ENCODE results near the gene FRY. TPM values are rescaled to one million over a fixed set of nuclear protein-coding genes. Genes with fewer than 3 reads are reported as not detected.

The FRY gene
- total and polyA plus RNA-seq, 10 of the 15 experiments (the other 5 are each of a cell fraction or from before 2014, with no cell fraction given) = 0.18 to 1.4 (median 0.30) TPM

GRCh38 chr13:32059511-32059984, 28.0 kb downstream of the FRY start:
- FAIRE-seq = no peak

GRCh38 chr13:32060401-32060878, 28.9 kb downstream of the FRY start:
- H3K79me2 ChIP-seq (ENCODE audit: control insufficient read depth, insufficient read depth, low read length) = no peaks in the 10 kb centered on the region
- CTCF ChIA-PET = interaction anchor here (0.6 kb wide), 2 partner anchors 114 to 350 kb away, joined by 4 read pairs; no protein-coding TSS in a partner anchor
- no peaks in the 10 kb centered on the region for H3K36me3 ChIP-seq (ENCODE audit: control insufficient read depth in 2 of 2, insufficient read depth in 2 of 2, low read length in 1 of 2)
- intact Hi-C loops (cut with micrococcal nuclease; ENCODE audit: unreplicated experiment) (no loop called here), in situ Hi-C loops (cut with MboI) (no loop called here)
- DNase-seq (ENCODE audit: low read depth, low spot score) (no peak), FAIRE-seq (no peak), ATAC-seq (no peak; the same call in 2 of the 3 replicates)
- H3K27me3 ChIP-seq (replicated peaks in 1 of 2; ENCODE audit: control insufficient read depth in 2 of 2, insufficient read depth in 2 of 2, low read length in 1 of 2) = no peaks in the 10 kb centered on the region
- H3K4me2 ChIP-seq (ENCODE audit: control insufficient read depth, insufficient read depth) = no peak overlapping the region
- RAD21 ChIA-PET (ENCODE audit: unreplicated experiment) = no interaction called here
- no TSS peak for BruUV-seq (replicated peaks)
- SMC1A ChIA-PET (ENCODE audit: uncharacterized antibody, unreplicated experiment) = interaction anchor here (1.2 to 1.3 kb wide), 2 partner anchors 37 to 151 kb away, joined by 3 read pairs; no protein-coding TSS in a partner anchor
- no peak overlapping the region for H3K4me3 ChIP-seq
- H3K9me3 ChIP-seq (replicated peaks; ENCODE audit: control insufficient read depth, insufficient read depth, low read length) = no peaks in the 10 kb centered on the region
- no peaks in the 10 kb centered on the region for H4K20me1 ChIP-seq (ENCODE audit: control insufficient read depth, insufficient read depth)
- 68% methylated on average over 5 of the region's 5 CpGs for WGBS (ENCODE audit: insufficient coverage, insufficient replicate concordance, low lambda C conversion rate, missing lambda C conversion rate)
- POLR2A ChIA-PET = no interaction called here
- H3K4me1 ChIP-seq (ENCODE audit: control insufficient read depth, insufficient read depth, low read length) = no peaks in the 10 kb centered on the region
- no peak overlapping the region for H3K9ac ChIP-seq (ENCODE audit: control insufficient read depth, insufficient read depth, low read length)
- no peak overlapping the region for H3K27ac ChIP-seq (ENCODE audit: control insufficient read depth, insufficient read depth)
- TF ChIP-seq ATF2 (IDR thresholded peaks at IDR 0.05; ENCODE audit: low read length) = no peak
- no peak for TF ChIP-seq EZH2 (IDR thresholded peaks at IDR 0.05; ENCODE audit: borderline replicate concordance, control insufficient read depth, low read depth, low read length)
- TF ChIP-seq CTCF (IDR thresholded peaks at IDR 0.05 in 2 of 3, conservative IDR thresholded peaks at IDR 0.05 in 1 of 3; ENCODE audit: control insufficient read depth in 2 of 3, extremely low read depth in 1 of 3, insufficient read depth in 1 of 3, low read depth in 3 of 3, low read length in 3 of 3) = no peak
- no peak for TF ChIP-seq IKZF1 (conservative IDR thresholded peaks at IDR 0.05)
- no peak for TF ChIP-seq STAT3 (IDR thresholded peaks at IDR 0.05; ENCODE audit: low read depth, low read length)
- no peak for TF ChIP-seq ZNF24 (IDR thresholded peaks at IDR 0.05)
- no peak for TF ChIP-seq IKZF2 (IDR thresholded peaks at IDR 0.05)
- TF ChIP-seq RFX5 (IDR thresholded peaks at IDR 0.05; ENCODE audit: low read depth, low read length) = no peak
- no peak overlapping the region for H2AFZ ChIP-seq (ENCODE audit: control insufficient read depth, low read depth, low read length)

More at GRCh38 chr13:32059511-32059984, 28.0 kb downstream of the FRY start:
- no peak for ATAC-seq
- Histone ChIP-seq H3K27me3 (replicated peaks in 1 of 2; ENCODE audit: control insufficient read depth in 2 of 2, insufficient read depth in 2 of 2, low read length in 1 of 2) (no peaks in the 10 kb centered on the region), H3K4me2 (ENCODE audit: control insufficient read depth, insufficient read depth) (no peak overlapping the region), H2AFZ (ENCODE audit: control insufficient read depth, low read depth, low read length) (no peak overlapping the region), H3K79me2 (ENCODE audit: control insufficient read depth, insufficient read depth, low read length) (no peaks in the 10 kb centered on the region), H3K4me1 (ENCODE audit: control insufficient read depth, insufficient read depth, low read length) (no peaks in the 10 kb centered on the region), H3K27ac (ENCODE audit: control insufficient read depth, insufficient read depth) (no peak overlapping the region), H3K9me3 (replicated peaks; ENCODE audit: control insufficient read depth, insufficient read depth, low read length) (no peaks in the 10 kb centered on the region), H3K4me3 (no peak overlapping the region), H3K9ac (ENCODE audit: control insufficient read depth, insufficient read depth, low read length) (no peak overlapping the region), H3K36me3 (ENCODE audit: control insufficient read depth in 2 of 2, insufficient read depth in 2 of 2, low read length in 1 of 2) (no peaks in the 10 kb centered on the region), H4K20me1 (ENCODE audit: control insufficient read depth, insufficient read depth) (no peaks in the 10 kb centered on the region)
- 70% methylated on average over 2 of the region's 2 CpGs for WGBS (ENCODE audit: insufficient coverage, insufficient replicate concordance, low lambda C conversion rate, missing lambda C conversion rate)
- intact Hi-C loops (cut with micrococcal nuclease; ENCODE audit: unreplicated experiment) = no loop called here
- ChIA-PET POLR2A (no interaction called here), SMC1A (ENCODE audit: uncharacterized antibody, unreplicated experiment) (interaction anchor here (1.2 kb wide), 1 partner anchor 37 kb away, joined by 3 read pairs; no protein-coding TSS in a partner anchor), RAD21 (ENCODE audit: unreplicated experiment) (no interaction called here), CTCF (no interaction called here)
- no TSS peak for BruUV-seq (replicated peaks)
- in situ Hi-C loops (cut with MboI) = no loop called here
- no peak for TF ChIP-seq KLF5 (IDR thresholded peaks at IDR 0.05; ENCODE audit: partially characterized antibody)
- no peak for TF ChIP-seq EZH2 (IDR thresholded peaks at IDR 0.05; ENCODE audit: borderline replicate concordance, control insufficient read depth, low read depth, low read length)
- no peak for DNase-seq (ENCODE audit: low read depth, low spot score)
